NAMALWA (cell line): ENCODE measurements around the gene USP4.

Source experiments
- DNase-seq: peaks from one replicate; pipeline ENCODE4 v3.0.0-alpha.2; 2015; ENCODE audit warnings: low spot score

Gene USP4

DNA sequence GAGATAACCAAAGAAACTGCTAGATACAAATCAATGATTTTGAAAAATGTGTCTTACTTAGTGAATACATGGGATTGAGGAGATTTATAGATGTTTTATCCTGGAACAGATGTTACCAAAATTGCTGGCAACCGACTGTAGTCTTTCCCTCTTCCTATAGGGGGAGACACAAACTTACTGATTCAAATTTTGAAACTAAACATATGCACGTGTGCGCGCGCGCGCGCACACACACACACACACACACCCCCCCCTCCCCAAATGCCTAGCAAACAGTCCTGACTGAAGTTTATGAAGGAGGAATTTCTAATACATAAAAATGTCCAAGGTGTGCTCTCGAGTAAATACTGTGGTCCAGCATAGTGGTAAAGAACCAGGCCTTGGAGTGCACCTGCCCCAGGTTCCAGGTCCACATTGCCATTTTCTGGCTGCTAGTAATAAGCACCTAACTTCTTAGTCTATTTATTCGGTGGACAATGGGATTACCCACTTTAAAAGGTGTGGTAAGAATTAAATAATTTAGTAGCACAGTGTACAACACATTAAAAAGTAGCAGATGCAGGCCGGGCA lies 44.3 kb downstream of the USP4 start:
- peak; percentile 27 for DNase-seq

DNA sequence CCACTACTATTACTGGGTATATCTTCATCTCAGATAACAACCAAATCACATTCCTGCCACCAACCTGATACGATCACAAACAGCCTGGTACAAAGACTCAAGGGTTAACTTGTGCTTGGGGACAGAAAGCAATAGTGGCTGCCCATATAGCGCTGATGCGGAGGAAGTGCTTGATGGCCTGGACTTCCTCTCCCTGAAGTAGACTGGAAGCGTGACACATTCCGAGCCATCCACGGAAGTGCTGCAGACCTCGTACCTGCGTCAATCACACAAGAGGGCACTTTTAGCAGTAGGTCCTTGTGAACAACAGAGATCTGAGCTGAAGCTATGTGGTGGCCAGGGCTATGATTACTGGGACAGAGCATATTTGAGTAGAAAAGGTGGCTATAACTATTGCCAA lies 45.5 kb downstream of the USP4 start:
- no peak for DNase-seq

DNA sequence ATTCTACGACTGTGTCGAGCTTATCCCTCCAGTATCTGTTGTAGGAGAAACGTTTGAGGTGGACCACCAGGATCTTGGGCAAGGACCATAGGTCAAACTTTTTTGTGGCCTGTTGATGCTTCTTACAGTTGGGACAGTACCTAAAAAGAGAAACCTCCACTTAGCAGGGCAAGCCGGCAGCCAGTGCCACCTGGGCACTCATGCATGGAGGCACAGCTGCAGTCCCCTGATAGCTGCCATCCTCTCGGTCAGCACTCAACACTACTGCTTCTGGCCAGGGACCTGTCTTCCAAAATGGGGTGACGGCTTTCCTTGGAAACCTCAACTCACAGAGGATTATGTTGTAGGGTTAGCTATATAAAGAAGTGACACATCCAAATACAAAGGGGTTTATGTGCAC lies 55.9 kb downstream of the USP4 start:
- DNase-seq = peak; percentile 11

DNA sequence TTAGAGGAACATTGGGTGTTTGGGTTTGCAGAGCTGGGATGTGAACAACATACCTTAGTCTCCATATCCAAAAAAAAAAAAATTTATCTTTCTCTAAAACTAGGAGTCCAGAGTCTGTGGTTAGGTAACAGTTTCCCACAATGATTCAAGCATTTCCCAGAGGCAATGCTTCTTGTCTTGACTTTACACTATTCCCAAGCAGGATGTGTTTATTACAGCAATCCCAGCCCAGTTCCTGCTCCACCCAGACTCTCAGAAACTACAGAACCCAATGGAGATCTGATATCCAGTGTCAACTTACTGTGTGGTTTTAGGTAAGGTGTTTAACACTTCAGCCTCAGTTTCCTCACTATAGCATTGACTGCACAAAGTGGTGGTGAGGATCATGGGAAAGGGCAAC lies 60.5 kb downstream of the USP4 start:
- DNase-seq = no peak

DNA sequence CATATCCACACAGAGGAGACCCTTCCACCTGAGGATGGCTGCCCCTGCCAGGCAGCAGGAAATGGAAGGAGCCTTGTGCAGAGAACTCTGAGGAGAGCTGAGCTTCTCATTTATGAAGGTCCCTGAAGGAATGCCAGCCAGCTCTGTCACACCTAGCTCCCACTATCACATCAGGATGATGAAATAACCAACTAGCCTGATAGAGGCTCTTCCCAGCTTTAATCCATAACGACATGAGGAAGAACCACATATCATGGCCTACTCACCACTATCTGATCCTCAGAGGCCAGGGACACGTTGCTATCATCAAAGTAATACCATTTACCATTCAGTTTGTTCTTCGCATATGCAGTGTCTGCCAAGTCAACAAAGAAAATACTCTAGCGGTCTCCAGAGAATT lies 61.3 kb downstream of the USP4 start:
- DNase-seq = no peak

DNA sequence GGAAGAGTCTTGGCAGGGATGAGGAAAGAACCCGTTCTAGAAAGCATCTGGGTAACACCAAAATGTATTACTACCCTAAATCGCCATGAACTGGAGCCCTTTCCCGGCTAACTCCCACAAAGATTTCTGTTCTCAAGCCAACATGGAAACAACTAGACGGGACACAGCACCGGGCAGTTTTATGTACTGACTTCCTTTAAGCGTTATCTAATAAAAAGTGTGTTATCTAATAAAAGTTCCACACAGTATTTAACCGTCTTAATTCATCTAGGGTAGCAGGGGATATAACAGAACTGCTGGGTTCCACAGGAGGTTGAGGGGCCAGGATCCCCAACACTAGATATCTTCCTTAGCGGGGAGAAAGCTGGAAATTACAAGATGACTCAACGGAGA lies 62.5 kb downstream of the USP4 start:
- no peak for DNase-seq

DNA sequence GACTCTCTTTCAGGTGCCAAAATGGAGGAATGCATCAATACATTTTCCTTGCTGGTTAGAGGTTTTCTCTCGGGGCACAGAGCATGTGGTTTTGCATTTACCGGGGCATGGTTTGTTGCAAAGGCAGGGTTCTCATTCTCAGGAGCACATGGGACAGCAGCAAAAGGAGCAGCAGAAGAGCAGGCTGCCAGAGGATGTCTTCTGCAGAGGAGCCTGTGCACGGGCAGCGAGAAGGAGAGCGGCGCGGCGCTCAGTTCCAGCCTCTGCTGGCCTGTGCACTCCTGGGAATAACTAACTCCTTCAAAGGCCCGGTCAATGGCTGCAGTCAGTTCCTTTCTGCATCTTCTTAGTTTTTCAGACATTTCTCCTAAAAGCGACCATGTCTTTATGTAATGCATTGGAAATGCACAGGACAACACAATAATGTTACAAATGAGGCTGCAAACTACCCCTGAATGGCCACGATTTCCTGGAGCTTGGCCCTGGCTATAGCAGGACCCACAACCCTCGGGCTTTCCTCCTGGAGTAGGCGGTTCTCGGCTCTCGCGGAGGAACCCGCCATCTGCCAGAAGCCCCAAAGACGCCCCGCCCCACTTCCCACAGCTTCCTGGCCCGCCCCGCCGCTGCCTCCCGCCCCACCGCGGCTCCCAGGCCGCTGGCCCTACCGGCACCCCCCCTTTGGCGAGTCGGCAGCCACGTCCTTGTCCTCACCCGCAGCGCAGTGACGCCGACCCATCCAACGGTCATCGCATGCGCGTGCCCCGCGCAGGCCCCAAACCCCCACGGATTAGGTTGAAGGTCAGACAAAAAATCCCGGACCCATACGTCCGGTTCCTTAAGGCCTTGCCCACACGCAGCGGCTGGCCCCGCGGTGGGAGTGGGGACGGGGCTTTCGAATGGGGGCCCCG lies 63.1 kb downstream of the USP4 start, which contains the start of gene C3orf62:
TSS of gene C3orf62 (minus strand) at position 758 of the 908 bp plus-strand sequence. CDS start at position 398, 360 bp downstream.
- DNase-seq = no peak

DNA sequence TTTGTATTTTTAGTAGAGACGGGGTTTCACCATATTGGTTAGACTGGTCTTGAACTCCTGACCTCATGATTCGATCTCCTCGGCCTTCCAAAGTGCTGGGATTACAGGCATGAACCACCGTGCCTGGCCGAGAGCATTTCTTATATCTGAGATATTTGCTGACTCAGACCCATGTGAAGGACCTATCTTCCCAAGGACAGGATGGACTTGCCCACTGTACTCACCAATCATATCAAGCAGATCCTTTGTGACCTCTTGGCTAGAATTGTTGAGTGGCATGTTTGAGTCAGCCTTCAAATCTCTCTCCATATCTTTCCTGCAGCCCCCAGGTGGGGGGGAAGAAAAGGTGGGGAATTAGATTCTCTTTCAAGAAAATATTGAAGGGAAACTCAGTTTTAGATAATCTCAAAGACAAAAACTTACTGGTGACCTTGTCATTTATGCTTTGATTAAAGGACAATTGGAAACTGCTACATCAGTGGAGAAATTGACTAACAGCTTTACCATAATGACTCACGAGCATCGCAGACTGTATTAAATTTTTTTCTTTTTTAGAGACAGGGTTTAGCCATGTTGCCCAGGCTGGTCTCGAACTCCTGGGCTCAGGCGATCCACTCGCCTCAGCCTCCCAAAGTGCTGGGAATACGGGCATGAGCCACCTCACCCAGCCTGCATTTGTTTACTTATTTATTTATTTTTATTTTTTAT lies 65.9 kb downstream of the USP4 start:
- DNase-seq = no peak

DNA sequence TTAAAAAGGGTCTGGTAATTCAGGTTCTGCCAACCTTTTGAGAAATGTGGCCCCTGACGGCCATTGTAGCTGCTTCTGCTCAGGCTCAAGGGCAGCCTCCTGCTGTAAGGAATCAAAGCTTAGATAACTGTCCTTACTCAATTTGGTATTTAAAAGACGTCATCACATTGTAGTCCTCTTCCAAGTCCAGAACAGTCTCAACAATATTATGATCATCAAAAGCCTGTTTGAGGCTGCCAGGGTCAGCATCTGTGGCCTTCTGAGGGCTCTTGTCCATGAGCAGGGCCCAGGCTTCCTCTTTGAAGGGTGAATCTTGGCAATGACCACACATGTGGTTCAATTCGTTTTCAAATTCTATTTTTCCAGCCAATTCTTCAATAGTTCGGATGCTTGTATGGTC lies 68.8 kb downstream of the USP4 start:
- no peak for DNase-seq

DNA sequence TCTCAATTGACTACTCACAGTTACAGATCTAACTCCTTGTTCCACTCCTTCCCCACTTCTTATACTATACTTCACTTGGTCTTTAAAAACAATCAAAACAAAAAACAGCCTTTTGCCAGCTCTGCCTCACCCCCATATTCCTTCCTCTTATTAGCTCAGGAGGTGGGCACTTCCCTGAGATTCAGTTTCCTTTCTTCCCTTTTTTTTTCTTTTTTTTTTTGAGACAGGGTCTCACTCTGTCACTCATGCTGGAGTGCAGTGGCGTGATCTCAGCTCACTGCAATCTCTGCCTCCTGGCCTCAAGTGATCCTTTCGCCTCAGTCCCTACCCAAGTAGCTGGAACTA lies 69.7 kb downstream of the USP4 start:
- DNase-seq = no peak

DNA sequence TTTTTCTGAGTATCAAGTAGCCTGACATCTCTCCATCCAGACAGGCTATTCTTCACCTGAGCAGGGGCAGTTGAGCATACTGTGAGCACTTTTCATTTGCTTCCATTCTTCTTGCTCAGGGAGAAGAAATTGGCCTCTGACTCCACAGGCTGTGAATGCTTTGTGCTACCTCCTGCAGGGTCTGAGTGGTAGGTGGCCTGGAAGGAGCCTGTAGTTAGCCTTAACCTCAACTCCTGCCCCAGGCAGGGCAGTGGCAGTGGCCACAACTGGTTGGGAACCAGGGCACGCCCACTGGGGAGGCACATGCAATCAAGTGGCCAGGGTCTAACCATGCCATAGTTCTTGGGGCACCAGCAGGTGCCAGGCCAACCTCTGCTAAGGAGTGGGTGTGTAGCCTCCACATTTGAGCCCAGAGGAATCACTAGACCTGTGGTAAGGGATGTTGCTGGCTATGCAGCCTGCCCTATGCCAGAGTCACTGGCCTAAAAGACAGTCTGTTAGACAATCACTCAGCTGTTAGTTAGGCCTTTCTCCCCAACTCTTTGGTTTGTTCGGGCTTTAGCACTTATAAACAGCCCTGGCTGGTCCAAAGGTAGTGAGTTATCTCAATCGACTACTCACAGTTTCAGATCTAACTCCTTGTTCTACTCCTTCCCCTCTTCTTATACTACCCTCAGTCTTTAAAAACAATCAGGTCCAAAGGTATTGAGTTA lies 70.3 kb downstream of the USP4 start:
- DNase-seq = no peak

DNA sequence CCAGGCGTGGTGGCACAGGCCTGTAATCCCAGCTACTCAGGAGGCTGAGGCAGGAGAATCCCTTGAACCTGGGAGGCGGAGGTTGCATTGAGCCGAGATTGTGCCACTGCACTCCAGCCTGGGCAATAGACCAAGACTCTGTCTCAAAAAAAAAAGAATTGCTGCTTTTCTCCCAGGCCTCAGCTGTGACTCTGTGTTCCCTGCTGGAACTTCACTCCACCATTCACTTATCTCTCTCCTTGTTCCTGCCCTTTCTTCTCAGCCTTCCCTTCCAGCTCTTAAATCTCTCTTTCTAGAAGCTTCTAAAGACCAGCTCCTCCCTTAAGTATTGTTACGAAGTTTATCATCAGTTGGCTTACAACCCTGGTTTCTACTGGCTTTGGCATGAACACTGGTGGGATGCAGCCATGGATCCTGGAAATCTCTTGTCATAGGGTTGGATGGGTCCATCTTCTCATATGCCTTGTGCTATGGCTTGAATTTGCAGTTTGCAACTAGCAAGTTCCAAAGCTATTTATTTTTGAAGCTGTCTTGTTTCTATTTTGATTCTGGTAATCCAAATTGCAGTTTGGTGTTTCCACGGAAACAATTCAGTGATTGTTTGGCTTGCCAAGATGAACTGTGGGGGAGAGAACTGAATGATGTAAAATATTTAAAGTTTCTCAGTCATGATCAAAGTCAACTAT lies 73.3 kb downstream of the USP4 start:
- no peak for DNase-seq

DNA sequence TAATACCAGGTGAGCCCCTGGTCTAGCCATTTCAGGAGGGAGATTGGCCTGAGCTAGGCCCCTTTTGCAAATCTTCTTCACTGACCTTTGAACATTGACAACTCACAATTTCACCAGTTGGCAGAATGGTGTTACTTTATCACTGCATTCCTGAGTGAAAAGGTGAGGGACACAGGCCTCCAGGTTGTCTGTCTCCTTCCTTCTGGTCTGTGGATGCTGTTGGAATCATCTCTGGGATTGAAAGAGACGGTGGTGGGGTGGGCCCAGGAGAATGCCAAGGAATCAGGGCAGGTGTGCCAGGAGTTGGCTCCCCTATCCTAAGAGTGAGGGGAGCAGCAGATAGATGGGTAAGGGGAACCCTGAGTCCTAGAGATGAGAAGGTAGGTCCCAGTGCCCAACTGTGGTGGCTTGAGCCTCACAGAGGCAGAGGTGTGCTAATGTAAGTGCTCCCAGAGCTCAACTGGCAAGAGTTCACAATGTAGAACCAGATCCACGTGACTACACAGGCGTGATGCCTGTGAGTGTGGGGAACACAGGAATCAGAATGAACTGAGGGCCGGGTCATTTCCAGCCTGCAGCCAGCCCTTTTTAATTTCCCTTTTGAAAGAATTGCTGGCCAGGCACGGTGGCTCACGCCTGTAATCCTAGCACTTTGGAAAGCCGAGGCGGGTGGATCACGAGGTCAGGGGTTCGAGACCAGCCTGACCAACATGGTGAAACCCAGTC lies 74.0 kb downstream of the USP4 start:
- DNase-seq = no peak

DNA sequence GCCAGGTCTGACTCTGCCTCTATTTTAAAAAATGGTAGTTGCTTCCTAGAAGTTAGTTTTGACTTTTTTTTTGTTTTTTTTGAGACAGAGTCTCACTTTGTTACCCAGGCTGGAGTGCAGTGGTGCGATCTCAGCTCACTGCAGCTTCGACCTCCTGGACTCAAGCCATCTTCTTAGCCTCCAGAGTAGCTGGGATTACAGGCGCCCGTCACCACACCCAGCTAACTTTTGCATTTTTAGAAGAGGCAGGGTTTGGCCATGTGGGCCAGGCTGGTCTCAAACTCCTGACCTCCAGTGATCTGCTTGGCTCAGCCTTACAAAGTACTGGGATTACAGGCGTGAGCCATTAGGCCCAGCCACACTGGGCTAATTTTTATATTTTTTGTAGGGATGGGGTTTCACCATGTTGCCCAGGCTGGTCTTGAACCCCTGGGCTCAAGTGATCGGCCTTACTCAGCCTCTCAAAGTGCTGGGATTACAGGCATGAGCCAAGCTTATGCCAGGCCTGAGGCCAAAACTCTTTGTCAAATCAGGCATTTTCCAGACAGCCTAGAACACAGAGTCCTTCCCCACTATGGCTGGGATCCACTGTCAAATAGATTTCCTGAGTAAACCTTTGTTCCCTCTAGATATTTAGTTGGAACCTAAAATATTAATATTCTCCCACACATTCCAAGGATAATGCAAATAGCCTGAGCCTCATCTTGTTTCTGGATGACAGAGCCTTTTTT lies 76.5 kb downstream of the USP4 start:
- DNase-seq = no peak

DNA sequence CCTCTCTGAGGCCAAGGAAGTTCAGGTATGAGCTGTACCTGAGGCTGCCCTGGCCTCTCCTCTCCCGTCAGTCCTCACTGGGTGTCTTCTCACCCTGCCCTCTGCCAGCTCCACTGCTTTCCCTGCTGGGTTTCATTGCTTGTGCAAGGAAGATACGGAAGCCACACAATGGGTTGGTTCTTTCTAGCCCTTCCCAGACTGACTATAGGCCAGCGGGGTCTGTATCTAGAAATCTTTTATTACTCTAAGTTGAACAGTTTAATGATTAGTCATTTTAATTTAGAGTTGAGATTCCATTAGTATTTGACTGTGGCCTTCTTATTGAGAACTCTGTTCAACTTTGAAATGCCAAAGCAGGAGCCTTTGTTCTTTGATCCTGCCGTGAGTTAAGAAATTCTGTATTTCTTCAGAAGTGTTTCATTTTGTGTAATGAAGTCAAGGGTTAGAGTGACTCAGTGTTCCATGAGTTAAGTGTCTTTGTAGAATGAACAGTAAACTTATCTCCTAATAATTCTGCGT lies 79.0 kb downstream of the USP4 start:
- no peak for DNase-seq

DNA sequence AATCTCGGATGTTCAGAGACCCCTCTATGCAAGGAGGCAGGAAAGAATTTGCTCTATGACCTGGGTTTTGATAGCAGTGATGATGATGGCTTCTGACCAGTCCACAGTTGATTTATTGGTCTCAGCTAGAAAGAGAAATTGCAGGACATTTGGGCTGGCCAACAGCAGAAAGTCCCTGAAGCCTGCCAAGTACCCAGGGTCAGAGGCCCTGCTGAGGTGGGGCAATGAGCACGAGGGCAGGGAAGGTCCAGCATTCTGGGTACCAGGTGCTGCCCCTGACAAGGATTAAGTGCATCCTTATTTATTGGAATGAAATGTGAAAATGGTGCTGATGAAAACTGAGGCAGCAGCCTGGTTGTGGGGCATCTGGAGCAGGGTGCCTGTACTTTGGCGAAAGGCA lies 82.7 kb downstream of the USP4 start:
- DNase-seq = no peak

DNA sequence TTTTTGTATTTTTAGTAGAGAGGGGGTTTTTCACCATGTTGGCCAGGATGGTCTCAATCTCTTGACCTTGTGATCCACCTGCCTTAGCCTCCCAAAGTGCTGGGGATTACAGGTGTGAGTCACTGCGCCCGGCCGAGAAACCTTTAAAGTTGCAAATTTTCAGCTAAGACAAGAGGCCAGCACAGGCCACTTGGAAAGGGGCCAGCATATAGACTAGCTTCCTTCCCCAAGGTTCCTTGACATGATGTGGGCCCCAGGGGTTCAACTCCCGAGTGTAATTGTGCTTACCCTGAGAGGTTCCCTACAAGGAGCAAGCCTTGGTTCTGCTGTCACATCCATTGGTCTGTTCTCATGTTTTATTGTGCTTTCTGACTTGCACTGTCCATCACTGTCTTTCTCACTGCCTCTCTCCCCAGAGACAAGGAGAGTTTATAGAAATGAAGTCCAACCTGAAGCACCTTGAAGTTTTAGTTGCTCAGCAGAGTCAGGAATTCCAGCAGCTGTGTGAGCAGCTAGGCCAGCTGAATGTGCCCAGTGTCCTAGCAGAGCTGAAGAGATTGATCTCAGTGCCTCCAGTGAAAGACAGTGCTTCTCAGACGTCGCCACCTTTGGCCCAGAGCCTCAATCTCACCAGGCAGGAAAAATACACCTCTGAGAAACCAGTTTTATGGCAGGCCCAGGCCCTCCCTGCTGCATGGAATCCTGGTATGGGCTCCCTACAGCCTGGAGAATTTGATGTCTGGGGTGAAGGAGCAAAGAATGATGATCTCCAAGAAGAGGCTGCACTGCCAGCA lies 83.9 kb downstream of the USP4 start:
- no peak for DNase-seq

DNA sequence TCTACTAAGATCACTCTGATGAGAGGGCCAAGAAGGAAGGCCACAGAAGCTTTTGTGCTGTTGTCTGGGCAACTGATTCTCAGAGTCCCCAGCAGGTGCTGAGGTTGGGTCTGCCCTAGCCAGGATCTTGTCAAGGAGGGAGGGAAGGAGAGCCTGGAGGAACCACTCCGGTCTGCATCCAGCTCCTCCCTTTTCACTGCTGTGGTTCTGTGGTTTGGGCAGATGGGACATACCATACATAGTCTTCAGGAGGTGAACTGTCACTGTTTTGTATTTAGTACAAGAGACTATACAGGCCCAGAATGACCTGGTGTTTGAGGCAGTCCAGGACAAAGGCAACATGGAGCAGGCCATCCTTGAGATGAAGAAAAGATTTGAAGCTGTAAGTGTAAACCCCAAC lies 84.7 kb downstream of the USP4 start:
- no peak for DNase-seq

DNA sequence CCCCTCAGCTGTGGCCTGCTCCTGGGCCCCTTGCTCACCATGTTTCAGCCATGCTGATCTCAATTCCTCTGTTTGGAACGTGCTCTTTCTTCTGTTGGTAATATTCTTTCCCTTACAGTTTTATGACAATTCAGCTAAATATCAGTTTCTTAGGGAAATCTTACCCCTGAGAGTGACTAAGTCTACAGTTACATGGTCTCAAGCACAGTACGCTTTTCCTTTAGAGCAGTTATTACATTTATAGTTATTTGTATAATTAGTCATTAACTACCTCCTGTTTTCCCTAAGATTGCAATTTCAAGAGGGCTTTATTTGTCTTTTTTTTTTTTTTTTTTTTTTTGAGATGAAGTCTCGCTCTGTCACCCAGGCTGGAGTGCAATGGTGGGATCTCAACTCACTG lies 86.3 kb downstream of the USP4 start:
- DNase-seq = no peak

DNA sequence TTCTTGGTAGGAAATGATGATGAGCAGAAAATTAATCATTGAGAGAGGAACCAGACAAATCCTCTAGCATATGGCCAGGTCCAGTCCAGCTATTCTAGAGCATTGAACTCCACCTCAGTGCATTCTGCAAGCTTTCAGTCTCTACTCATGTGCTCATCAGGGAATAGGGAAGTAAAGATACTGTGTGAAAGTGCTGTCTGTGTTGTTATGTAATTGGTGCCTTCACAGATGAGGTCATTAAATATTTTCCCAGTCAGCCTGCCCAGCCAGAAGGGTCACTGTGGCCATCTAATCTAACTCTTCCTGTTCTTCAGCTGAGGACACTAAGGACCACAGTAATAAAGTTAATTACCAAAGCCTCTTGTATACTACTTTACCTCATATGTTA lies 91.0 kb downstream of the USP4 start:
- peak; percentile 16 for DNase-seq
